Measurements from ENCODE around the gene TCTN2.

Gene TCTN2

GRCh38 chr12:123670882-123671728, at the start of gene TCTN2:
Gene TCTN2 (plus strand): TSS chr12:123671113. CDS start chr12:123671241, 128 bp downstream.
- peak; percentile 83 for DNase-seq
- in situ Hi-C loops (cut with MboI; ENCODE audit: low pct_unique_long_range_greater_than_20kb, low sequenced_read_pairs) = no loop called here

- in situ Hi-C loops (cut with MboI; ENCODE audit: low pct_unique_long_range_greater_than_20kb, low sequenced_read_pairs) = no loop called here
- DNase-seq = no peak
Measured at GRCh38 chr12:123621619-123622530, 49.0 kb upstream of the TCTN2 start.

GRCh38 chr12:123633379-123634141, 37.4 kb upstream of the TCTN2 start, which contains the start of the genes EIF2B1 and GTF2H3:
Gene EIF2B1 (minus strand): TSS chr12:123633686. CDS start chr12:123633557, 129 bp downstream.
Gene GTF2H3 (plus strand): TSS chr12:123633829. CDS start chr12:123633860, 31 bp downstream.
- DNase-seq = peak; percentile 98
- in situ Hi-C loops (cut with MboI; ENCODE audit: low pct_unique_long_range_greater_than_20kb, low sequenced_read_pairs) = no loop called here

- in situ Hi-C loops (cut with MboI; ENCODE audit: low pct_unique_long_range_greater_than_20kb, low sequenced_read_pairs) = no loop called here
- no peak for DNase-seq
Measured at GRCh38 chr12:123634142-123634561, 36.8 kb upstream of the TCTN2 start.

GRCh38 chr12:123643911-123644310, 27.0 kb upstream of the TCTN2 start:
- no peak for DNase-seq
- in situ Hi-C loops (cut with MboI; ENCODE audit: low pct_unique_long_range_greater_than_20kb, low sequenced_read_pairs) = no loop called here

GRCh38 chr12:123645380-123645779, 25.5 kb upstream of the TCTN2 start:
- DNase-seq = no peak
- in situ Hi-C loops (cut with MboI; ENCODE audit: low pct_unique_long_range_greater_than_20kb, low sequenced_read_pairs) = no loop called here

GRCh38 chr12:123645878-123646277, 25.0 kb upstream of the TCTN2 start:
- DNase-seq = no peak
- in situ Hi-C loops (cut with MboI; ENCODE audit: low pct_unique_long_range_greater_than_20kb, low sequenced_read_pairs) = no loop called here

- DNase-seq = no peak
- in situ Hi-C loops (cut with MboI; ENCODE audit: low pct_unique_long_range_greater_than_20kb, low sequenced_read_pairs) = no loop called here
Measured at GRCh38 chr12:123648401-123648800, 22.5 kb upstream of the TCTN2 start.

GRCh38 chr12:123654129-123654701, 16.7 kb upstream of the TCTN2 start:
- in situ Hi-C loops (cut with MboI; ENCODE audit: low pct_unique_long_range_greater_than_20kb, low sequenced_read_pairs) = no loop called here
- no peak for DNase-seq

GRCh38 chr12:123655420-123655819, 15.5 kb upstream of the TCTN2 start:
- in situ Hi-C loops (cut with MboI; ENCODE audit: low pct_unique_long_range_greater_than_20kb, low sequenced_read_pairs) = no loop called here
- no peak for DNase-seq

GRCh38 chr12:123656392-123656791, 14.5 kb upstream of the TCTN2 start:
- DNase-seq = no peak
- in situ Hi-C loops (cut with MboI; ENCODE audit: low pct_unique_long_range_greater_than_20kb, low sequenced_read_pairs) = no loop called here

- in situ Hi-C loops (cut with MboI; ENCODE audit: low pct_unique_long_range_greater_than_20kb, low sequenced_read_pairs) = no loop called here
- DNase-seq = no peak
Measured at GRCh38 chr12:123657211-123657610, 13.7 kb upstream of the TCTN2 start.

- in situ Hi-C loops (cut with MboI; ENCODE audit: low pct_unique_long_range_greater_than_20kb, low sequenced_read_pairs) = no loop called here
- no peak for DNase-seq
Measured at GRCh38 chr12:123659996-123660727, 10.8 kb upstream of the TCTN2 start.

- in situ Hi-C loops (cut with MboI; ENCODE audit: low pct_unique_long_range_greater_than_20kb, low sequenced_read_pairs) = no loop called here
- DNase-seq = no peak
Measured at GRCh38 chr12:123667771-123668170, 3.1 kb upstream of the TCTN2 start.

- in situ Hi-C loops (cut with MboI; ENCODE audit: low pct_unique_long_range_greater_than_20kb, low sequenced_read_pairs) = no loop called here
- DNase-seq = no peak
Measured at GRCh38 chr12:123671876-123672275, 963 bp downstream of the TCTN2 start.

- in situ Hi-C loops (cut with MboI; ENCODE audit: low pct_unique_long_range_greater_than_20kb, low sequenced_read_pairs) = no loop called here
- no peak for DNase-seq
Measured at GRCh38 chr12:123675436-123675835, 4.5 kb downstream of the TCTN2 start.

- DNase-seq = no peak
- in situ Hi-C loops (cut with MboI; ENCODE audit: low pct_unique_long_range_greater_than_20kb, low sequenced_read_pairs) = no loop called here
Measured at GRCh38 chr12:123676616-123677320, 5.9 kb downstream of the TCTN2 start.

- no peak for DNase-seq
- in situ Hi-C loops (cut with MboI; ENCODE audit: low pct_unique_long_range_greater_than_20kb, low sequenced_read_pairs) = no loop called here
Measured at GRCh38 chr12:123678981-123679380, 8.1 kb downstream of the TCTN2 start.
